ENCODE data around the gene NLRC3. TPM values are rescaled to one million over a fixed set of nuclear protein-coding genes. Genes with fewer than 3 reads are reported as not detected.

NLRC3 gene
- total and polyA plus RNA-seq, 7 experiments from 2014 or later: 22.2 to 91.3 (median 70.0) TPM

GRCh38 chr16:3511286-3512180 is 65.7 kb downstream of the NLRC3 start:
- peaks cover 20 to 55% (median 42%) of the 10 kb centered on the region in 5 donors for H3K36me3 Mint-ChIP-seq
- POLR2A ChIA-PET: interaction anchor here (1.6 kb wide), 1 partner anchor 10 kb away, joined by 5 read pairs; the partner anchor contains the start of gene CLUAP1

GRCh38 chr16:3510416-3510815 is 66.8 kb downstream of the NLRC3 start:
- CTCF ChIA-PET: no interaction called here
- Mint-ChIP-seq H3K9me3 (peaks cover 0 to 5% (median 0%) of the 10 kb centered on the region in 11 donors), H3K27ac (peak overlapping the region; percentile 84 to 98 (median 89)), H3K27me3 (no peaks in the 10 kb centered on the region), H3K4me3 (peak overlapping the region in 9 of 10 donors; percentile 21 to 75 (median 51)), H3K4me1 (peaks cover 33 to 69% (median 57%) of the 10 kb centered on the region in 7 donors), H3K36me3 (peaks cover 22 to 58% (median 45%) of the 10 kb centered on the region in 5 donors)
- Histone ChIP-seq H3K4me1 (ENCODE audit: control insufficient read depth in 2 of 2, insufficient read depth in 2 of 2, low read length in 2 of 2) (peaks cover 21 to 40% of the 10 kb centered on the region in 2 donors), H3K27me3 (ENCODE audit: control insufficient read depth in 2 of 2, insufficient read depth in 2 of 2, low read length in 2 of 2) (no peaks in the 10 kb centered on the region), H3K4me3 (ENCODE audit: low read length) (no peak overlapping the region), H3K9me3 (ENCODE audit: control insufficient read depth in 2 of 3, low read length in 3 of 3) (no peaks in the 10 kb centered on the region), H3K36me3 (ENCODE audit: control insufficient read depth in 2 of 3, insufficient read depth in 3 of 3, low read length in 3 of 3) (peaks cover 0 to 40% (median 16%) of the 10 kb centered on the region in 3 experiments), H3K27ac (ENCODE audit: low read depth, low read length) (peak overlapping the region; percentile 73)
- no peak for ATAC-seq
- intact Hi-C loops (cut with micrococcal nuclease): no loop called here
- POLR2A ChIA-PET: interaction anchor here (0.7 to 1.5 kb wide), 6 partner anchors 10 to 599 kb away, joined by 3 to 12 read pairs (median 4); partner anchors contain the start of genes CLUAP1, NLRC3 and ZNF263
- no peak for DNase-seq

More at GRCh38 chr16:3511286-3512180, 65.7 kb downstream of the NLRC3 start:
- Mint-ChIP-seq H3K4me3 (peak overlapping the region in 8 of 10 donors; percentile 21 to 75 (median 58)), H3K9me3 (peaks cover 0 to 5% (median 0%) of the 10 kb centered on the region in 11 donors), H3K4me1 (peaks cover 31 to 59% (median 50%) of the 10 kb centered on the region in 7 donors), H3K27ac (peak overlapping the region; percentile 84 to 98 (median 89)), H3K27me3 (no peaks in the 10 kb centered on the region)
- no peak for DNase-seq
- CTCF ChIA-PET: no interaction called here
- H3K27ac ChIP-seq (ENCODE audit: low read depth, low read length): peak overlapping the region; percentile 73
- H3K9me3 ChIP-seq (ENCODE audit: control insufficient read depth in 2 of 3, low read length in 3 of 3): no peaks in the 10 kb centered on the region
- H3K4me1 ChIP-seq (ENCODE audit: control insufficient read depth in 2 of 2, insufficient read depth in 2 of 2, low read length in 2 of 2): peaks cover 21 to 40% of the 10 kb centered on the region in 2 donors
- no peak for ATAC-seq
- intact Hi-C loops (cut with micrococcal nuclease): no loop called here
- peaks cover 0 to 44% (median 22%) of the 10 kb centered on the region in 3 experiments for H3K36me3 ChIP-seq (ENCODE audit: control insufficient read depth in 2 of 3, insufficient read depth in 3 of 3, low read length in 3 of 3)
- no peak overlapping the region for H3K4me3 ChIP-seq (ENCODE audit: low read length)
- H3K27me3 ChIP-seq (ENCODE audit: control insufficient read depth in 2 of 2, insufficient read depth in 2 of 2, low read length in 2 of 2): no peaks in the 10 kb centered on the region

- Histone ChIP-seq H3K36me3 (ENCODE audit: control insufficient read depth in 2 of 3, insufficient read depth in 3 of 3, low read length in 3 of 3) (peaks cover 0 to 31% (median 12%) of the 10 kb centered on the region in 3 experiments), H3K4me1 (ENCODE audit: control insufficient read depth in 2 of 2, insufficient read depth in 2 of 2, low read length in 2 of 2) (peaks cover 23 to 44% of the 10 kb centered on the region in 2 donors), H3K27ac (ENCODE audit: low read depth, low read length) (peak overlapping the region; percentile 73), H3K9me3 (ENCODE audit: control insufficient read depth in 2 of 3, low read length in 3 of 3) (no peaks in the 10 kb centered on the region), H3K27me3 (ENCODE audit: control insufficient read depth in 2 of 2, insufficient read depth in 2 of 2, low read length in 2 of 2) (no peaks in the 10 kb centered on the region), H3K4me3 (ENCODE audit: low read length) (peak overlapping the region; percentile 13)
- H3K4me1 Mint-ChIP-seq: peaks cover 33 to 72% (median 62%) of the 10 kb centered on the region in 7 donors
- peaks cover 22 to 58% (median 41%) of the 10 kb centered on the region in 5 donors for H3K36me3 Mint-ChIP-seq
- no peaks in the 10 kb centered on the region for H3K27me3 Mint-ChIP-seq
- H3K27ac Mint-ChIP-seq: peak overlapping the region; percentile 84 to 98 (median 89)
- peak overlapping the region in 9 of 10 donors; percentile 21 to 75 (median 68) for H3K4me3 Mint-ChIP-seq
- DNase-seq (peak; percentile 41 to 84 (median 80)), ATAC-seq (peak; percentile 99)
- H3K9me3 Mint-ChIP-seq: peaks cover 0 to 5% (median 0%) of the 10 kb centered on the region in 11 donors
- intact Hi-C loops (cut with micrococcal nuclease): loop anchor here (1.0 to 10.0 kb wide), 4 partner anchors 9 to 1895 kb away; partner anchors contain the start of genes CRAMP1 (in 1 of the 2) and IFT140 (in 1 of the 2)
- POLR2A ChIA-PET: interaction anchor here (0.6 to 1.5 kb wide), 9 partner anchors 9 to 233 kb away, joined by 3 to 12 read pairs (median 4); partner anchors contain the start of genes CLUAP1, NLRC3, ZNF174 and ZNF263
- CTCF ChIA-PET: interaction anchor here (0.8 to 1.2 kb wide), 3 partner anchors 17 to 341 kb away, joined by 3 read pairs; no protein-coding TSS in a partner anchor
These were observed 67.7 kb downstream of the NLRC3 start for GRCh38 chr16:3509470-3509928.

- Mint-ChIP-seq H3K4me3 (peak overlapping the region; percentile 8 to 75 (median 63)), H3K4me1 (peaks cover 38 to 75% (median 67%) of the 10 kb centered on the region in 7 donors), H3K36me3 (peaks cover 18 to 53% (median 35%) of the 10 kb centered on the region in 5 donors), H3K27me3 (no peaks in the 10 kb centered on the region), H3K27ac (peak overlapping the region; percentile 84 to 98 (median 89)), H3K9me3 (peaks cover 0 to 5% (median 0%) of the 10 kb centered on the region in 11 donors)
- Histone ChIP-seq H3K9me3 (ENCODE audit: control insufficient read depth in 2 of 3, low read length in 3 of 3) (no peaks in the 10 kb centered on the region), H3K4me3 (ENCODE audit: low read length) (no peak overlapping the region), H3K36me3 (ENCODE audit: control insufficient read depth in 2 of 3, insufficient read depth in 3 of 3, low read length in 3 of 3) (peaks cover 0 to 24% (median 5%) of the 10 kb centered on the region in 3 experiments), H3K4me1 (ENCODE audit: control insufficient read depth in 2 of 2, insufficient read depth in 2 of 2, low read length in 2 of 2) (peaks cover 30 to 52% of the 10 kb centered on the region in 2 donors), H3K27ac (ENCODE audit: low read depth, low read length) (peak overlapping the region; percentile 73), H3K27me3 (ENCODE audit: control insufficient read depth in 2 of 2, insufficient read depth in 2 of 2, low read length in 2 of 2) (no peaks in the 10 kb centered on the region)
- ATAC-seq: no peak
- intact Hi-C loops (cut with micrococcal nuclease): loop anchor here (1.0 to 10.0 kb wide), 4 partner anchors 8 to 1894 kb away; partner anchors contain the start of genes CRAMP1 (in 1 of the 2) and IFT140 (in 1 of the 2)
- ChIA-PET POLR2A (interaction anchor here (0.5 to 1.1 kb wide), 2 partner anchors 103 to 515 kb away, joined by 3 read pairs; no protein-coding TSS in a partner anchor), CTCF (interaction anchor here (1.2 kb wide), 1 partner anchor 17 kb away, joined by 3 read pairs; no protein-coding TSS in a partner anchor)
- no peak for DNase-seq
These were observed 68.5 kb downstream of the NLRC3 start for GRCh38 chr16:3508736-3509135.

GRCh38 chr16:3503523-3503922 is 73.7 kb downstream of the NLRC3 start:
- ChIA-PET CTCF (no interaction called here), POLR2A (interaction anchor here (0.6 to 1.4 kb wide), 5 partner anchors 18 to 345 kb away, joined by 3 to 5 read pairs (median 3); no protein-coding TSS in a partner anchor)
- Mint-ChIP-seq H3K9me3 (peaks cover 0 to 7% (median 0%) of the 10 kb centered on the region in 11 donors), H3K27me3 (no peaks in the 10 kb centered on the region), H3K27ac (peak overlapping the region; percentile 90 to 98 (median 95)), H3K4me3 (peak overlapping the region; percentile 76 to 94 (median 84)), H3K4me1 (peaks cover 37 to 80% (median 67%) of the 10 kb centered on the region in 7 donors), H3K36me3 (peaks cover 11 to 34% (median 22%) of the 10 kb centered on the region in 5 donors)
- Histone ChIP-seq H3K4me3 (ENCODE audit: low read length) (peak overlapping the region; percentile 3), H3K9me3 (ENCODE audit: control insufficient read depth in 2 of 3, low read length in 3 of 3) (no peaks in the 10 kb centered on the region), H3K36me3 (ENCODE audit: control insufficient read depth in 2 of 3, insufficient read depth in 3 of 3, low read length in 3 of 3) (peaks cover 0 to 11% (median 0%) of the 10 kb centered on the region in 3 experiments), H3K27ac (ENCODE audit: low read depth, low read length) (peak overlapping the region; percentile 92), H3K27me3 (ENCODE audit: control insufficient read depth in 2 of 2, insufficient read depth in 2 of 2, low read length in 2 of 2) (no peaks in the 10 kb centered on the region), H3K4me1 (ENCODE audit: control insufficient read depth in 2 of 2, insufficient read depth in 2 of 2, low read length in 2 of 2) (peaks cover 40 to 47% of the 10 kb centered on the region in 2 donors)
- ATAC-seq: peak; percentile 49
- peak in 8 of 9 donors; percentile 50 to 81 (median 70) for DNase-seq
- intact Hi-C loops (cut with micrococcal nuclease): loop anchor here (5.0 to 10.0 kb wide), 4 partner anchors 429 to 1889 kb away; partner anchors contain the start of genes CRAMP1 (in 1 of the 2), HCFC1R1 (in 1 of the 2), IFT140 (in 1 of the 2) and THOC6 (in 1 of the 2)

Data from naive thymus-derived CD4-positive, alpha-beta T cell (primary cell).